Kidney (tissue), 14 donors: ENCODE measurements around the gene KDM8. TPM values are rescaled to one million over a fixed set of nuclear protein-coding genes. Genes with fewer than 3 reads are reported as not detected.
A peak's percentile ranks its signal among the peaks of the same experiment; 100 is the strongest.

Experiments used
- DNase-seq, 5 donors: peaks; one replicate each; pipeline ENCODE4 v3.0.0-alpha.2; 2013 to 2020
- FAIRE-seq: peaks from 2 replicates; lab custom pipeline; 2012; peaks lifted over from hg19 to GRCh38; lab: Jason Lieb, UNC
- H3K27ac ChIP-seq, 2 donors: one replicate each; pipeline ENCODE4 v1.7.0; 2013; ENCODE audit warnings: low read depth in 2 of 2, low read length in 2 of 2, inconsistent platforms in 1 of 2
- H3K27me3 ChIP-seq: one replicate; pipeline ENCODE4 v1.7.1; 2013; ENCODE audit warnings: low read length, inconsistent platforms; ENCODE audit not compliant: control insufficient read depth, insufficient read depth
- H3K36me3 ChIP-seq, 3 donors: one replicate each; pipeline versions ENCODE4 v1.7.0 to v1.7.1; 2013; ENCODE audit warnings: low read length in 3 of 3, control low read depth in 1 of 3, inconsistent platforms in 1 of 3; ENCODE audit not compliant: insufficient read depth in 3 of 3, control insufficient read depth in 2 of 3
- H3K4me1 ChIP-seq, 3 donors: one replicate each; pipeline versions ENCODE4 v1.7.0 to v1.7.1; 2013; ENCODE audit warnings: low read length in 3 of 3, inconsistent platforms in 1 of 3, low read depth in 1 of 3; ENCODE audit not compliant: control insufficient read depth in 2 of 3, insufficient read depth in 2 of 3
- H3K4me3 ChIP-seq, 3 donors: one replicate each; pipeline versions ENCODE4 v1.7.0 to v1.8.1; 2013; ENCODE audit warnings: low read length in 3 of 3, control low read depth in 1 of 3, inconsistent platforms in 1 of 3
- H3K9ac ChIP-seq, 3 donors: one replicate each; pipeline versions ENCODE4 v1.7.0 to v1.7.1; 2013; ENCODE audit warnings: low read length in 3 of 3, control low read depth in 1 of 3, inconsistent platforms in 1 of 3
- H3K9me3 ChIP-seq, 3 donors: one replicate each; pipeline versions ENCODE4 v1.7.0 to v1.7.1; 2013; ENCODE audit warnings: low read length in 3 of 3, control low read depth in 1 of 3, inconsistent platforms in 1 of 3; ENCODE audit not compliant: control insufficient read depth in 2 of 3, insufficient read depth in 1 of 3
- CTCF ChIP-seq: IDR thresholded peaks from 3 replicates; pipeline ENCODE4 v1.5.1; 2012; ENCODE audit warnings: mild to moderate bottlenecking, moderate library complexity, borderline replicate concordance; ENCODE audit not compliant: insufficient read depth; ENCODE audit errors: extremely low read depth
- intact Hi-C: fragments of 100-400 bp; cut with DNase I; formaldehyde crosslinking; loops from one replicate; pipeline ENCODE4 v1.11.1; 2022
- polyA plus RNA-seq: library from polyadenylated mRNA; stranded (reverse); fragments of 350-450 nt; fragmentation: Illumina TruSeq; extraction: RNeasy Lipid Tissue Mini Kit (QIAGEN cat#74804); gene quantifications from one replicate; pipeline ENCODE4 v1.2.3, GENCODE V29; 2014; ENCODE audit warnings: low read depth, low replicate concordance; ENCODE audit not compliant: insufficient read depth
- total RNA-seq: library from RNA; stranded (reverse); fragmentation: NEBNext Ultra II Directional; extraction: Animal tissue kit (Norgen Biotek cat#: 25700); gene quantifications from one replicate; pipeline ENCODE4 v1.2.1, GENCODE V29; 2021
- donor health status: control.
- donor health status: control.
- donor health status: control.
- donor health status: control.
- donor health status: control.
- donor health status: DM: yes; HTN: yes; CAD: no.
- donor health status: Normal renal cell carcinoma (clear cell type).

The KDM8 gene
- total and polyA plus RNA-seq, 2 donors from 2014 or later: 6.3 to 8.5 TPM

- FAIRE-seq: no peak
- no peak for DNase-seq
- no peak overlapping the region for H3K9ac ChIP-seq
- H3K36me3 ChIP-seq: peaks cover 0 to 4% (median 4%) of the 10 kb centered on the region in 3 donors
- H3K9me3 ChIP-seq: no peaks in the 10 kb centered on the region
- peaks cover 0 to 14% (median 11%) of the 10 kb centered on the region in 3 donors for H3K4me1 ChIP-seq
- intact Hi-C loops: no loop called here
- TF ChIP-seq CTCF: no peak
- no peak overlapping the region for H3K27ac ChIP-seq
- no peak overlapping the region for H3K4me3 ChIP-seq
- no peaks in the 10 kb centered on the region for H3K27me3 ChIP-seq
Observed at GRCh38 chr16:27220527-27220926, 17.2 kb downstream of the KDM8 start.

GRCh38 chr16:27220991-27221390, 17.7 kb downstream of the KDM8 start:
- no peak for TF ChIP-seq CTCF
- peaks cover 0 to 14% (median 11%) of the 10 kb centered on the region in 3 donors for H3K4me1 ChIP-seq
- H3K9me3 ChIP-seq: no peaks in the 10 kb centered on the region
- no peak overlapping the region for H3K27ac ChIP-seq
- H3K27me3 ChIP-seq: no peaks in the 10 kb centered on the region
- FAIRE-seq (no peak), DNase-seq (no peak)
- H3K9ac ChIP-seq: no peak overlapping the region
- intact Hi-C loops: no loop called here
- H3K36me3 ChIP-seq: peaks cover 0 to 4% (median 4%) of the 10 kb centered on the region in 3 donors
- H3K4me3 ChIP-seq: no peak overlapping the region

GRCh38 chr16:27221576-27222248, 18.4 kb downstream of the KDM8 start:
- FAIRE-seq: no peak
- intact Hi-C loops: no loop called here
- H3K36me3 ChIP-seq: peaks cover 0 to 8% (median 4%) of the 10 kb centered on the region in 3 donors
- no peaks in the 10 kb centered on the region for H3K9me3 ChIP-seq
- no peak for DNase-seq
- no peaks in the 10 kb centered on the region for H3K27me3 ChIP-seq
- peaks cover 0 to 14% (median 11%) of the 10 kb centered on the region in 3 donors for H3K4me1 ChIP-seq
- no peak overlapping the region for H3K9ac ChIP-seq
- no peak for TF ChIP-seq CTCF
- peak overlapping the region in 1 of 2 donors; percentile 57 for H3K27ac ChIP-seq
- H3K4me3 ChIP-seq: no peak overlapping the region
